SH-SY5Y (cell line): Measurements from ENCODE around the gene PALD1.

Source experiments
- GATA2 ChIP-seq: IDR thresholded peaks from 2 replicates; pipeline ENCODE4 v1.6.1; 2011; ENCODE audit warnings: mild to moderate bottlenecking, low read depth, low read length
- GATA3 ChIP-seq: IDR thresholded peaks from 2 replicates; pipeline ENCODE4 v1.6.1; 2011; ENCODE audit warnings: low read depth, mild to moderate bottlenecking, low read length, moderate library complexity

PALD1 gene

DNA sequence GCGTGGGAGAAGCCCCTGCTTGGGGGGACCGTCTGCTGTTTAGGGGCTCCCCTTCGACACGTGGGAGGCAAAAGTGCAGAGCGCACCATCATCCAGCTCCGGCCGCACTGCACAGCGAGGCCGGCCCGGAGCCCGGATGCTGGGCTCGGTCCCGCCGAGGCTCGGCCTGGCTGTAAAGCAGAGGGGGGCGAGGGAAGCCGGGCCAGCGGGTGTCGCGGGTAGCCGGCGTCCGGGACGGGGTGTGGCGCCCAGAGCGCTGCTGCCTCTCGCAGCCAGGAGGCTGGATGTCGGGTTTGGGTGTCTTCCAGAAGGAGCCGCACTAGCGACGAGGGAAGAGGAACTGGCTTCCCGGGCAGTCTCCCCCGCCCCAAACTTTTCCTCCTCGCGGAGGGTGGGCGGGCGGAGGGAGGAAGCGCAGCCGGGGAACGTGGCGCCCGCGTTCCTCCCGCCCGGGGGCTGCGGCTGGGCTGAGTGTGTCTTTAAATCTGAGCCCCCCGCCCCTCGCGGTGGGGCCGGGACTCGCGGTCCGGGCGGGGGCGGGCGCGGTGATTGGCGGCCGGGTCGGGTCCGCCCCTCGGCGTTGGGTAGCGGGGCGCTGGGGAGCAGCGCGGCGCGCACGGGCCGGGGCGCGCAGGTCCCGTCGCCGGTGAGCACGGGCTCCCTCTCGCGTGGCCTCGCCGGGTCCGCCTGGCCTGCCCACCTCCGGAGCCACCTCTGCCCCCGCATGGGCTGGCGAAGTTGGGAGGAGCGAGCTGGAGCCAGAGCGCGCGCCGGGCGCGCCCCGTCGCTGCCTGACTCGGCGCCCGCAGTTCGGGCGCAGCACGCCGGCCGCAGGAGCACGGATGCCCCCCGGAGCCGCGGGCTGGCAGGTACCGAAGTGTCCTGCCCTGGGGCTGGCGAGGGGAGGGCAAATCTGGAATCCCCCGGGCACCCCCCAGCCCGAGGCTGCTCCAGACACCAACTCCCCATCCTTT is at the start of gene PALD1:
PALD1 (plus strand) TSS at position 577 of the 974 bp plus-strand sequence. CDS start 47,185 bp downstream, outside the sequence.
- TF ChIP-seq GATA2, result no peak
- no peak for TF ChIP-seq GATA3

GRCh38 chr10:70430493-70431445 is 47.8 kb upstream of the PALD1 start:
- TF ChIP-seq GATA3 (no peak), GATA2 (no peak)

DNA sequence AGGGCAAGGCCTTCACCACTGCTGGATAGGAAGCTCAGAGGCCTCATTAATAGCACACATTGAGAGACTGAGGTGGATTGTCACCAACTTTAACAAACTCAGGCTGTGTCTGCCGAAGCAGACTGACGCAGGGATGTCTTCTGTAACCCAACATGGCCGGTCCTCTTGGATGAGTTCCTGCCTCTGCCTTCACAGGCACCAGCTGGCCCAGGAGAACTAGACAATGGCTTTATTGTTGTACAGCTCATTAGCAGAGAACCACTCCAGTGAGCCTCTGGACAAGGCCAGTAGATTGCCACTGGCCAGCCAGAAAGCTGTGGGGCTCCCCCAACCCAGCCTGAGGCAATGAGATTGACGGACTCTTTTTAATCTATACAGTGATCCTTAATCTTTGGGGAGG is 46.5 kb upstream of the PALD1 start:
- TF ChIP-seq GATA3 (no peak), GATA2 (no peak)

DNA sequence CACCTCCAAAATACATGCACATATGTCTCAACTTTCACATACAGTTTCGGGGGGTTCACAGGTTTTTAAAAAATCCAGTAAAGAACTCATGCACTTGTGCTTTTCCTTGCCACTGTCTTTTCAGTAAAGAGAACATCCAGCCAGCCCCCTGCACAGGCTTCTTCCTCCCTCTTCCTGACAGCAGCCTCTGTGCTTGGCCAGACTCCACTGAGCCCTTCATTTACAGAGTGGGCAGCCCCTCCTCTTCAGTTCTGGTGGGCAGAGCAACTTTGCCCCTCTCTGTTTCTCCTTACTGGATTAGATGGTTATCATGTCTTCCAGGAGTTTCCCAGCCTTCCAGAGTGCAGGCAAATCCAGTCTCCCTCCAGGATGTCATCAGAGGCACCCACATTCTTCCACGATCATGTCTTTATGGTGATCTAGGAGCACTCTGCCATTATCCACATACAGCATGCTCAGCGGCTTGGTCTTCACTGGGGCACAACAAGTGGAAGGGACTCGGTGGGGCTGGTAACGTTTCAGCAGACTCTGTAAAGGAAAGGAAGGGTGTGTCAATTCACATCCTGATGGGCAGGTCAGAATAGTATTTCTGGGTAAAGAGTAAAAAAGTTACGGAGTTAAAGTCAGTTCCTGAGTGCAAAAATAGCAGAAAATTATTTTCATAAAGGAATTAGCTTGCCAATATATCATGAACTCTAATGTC is 45.9 kb upstream of the PALD1 start:
- no peak for TF ChIP-seq GATA3
- TF ChIP-seq GATA2, result no peak

- TF ChIP-seq GATA2 (no peak), GATA3 (no peak)
Measured at GRCh38 chr10:70433581-70434280, 44.8 kb upstream of the PALD1 start.

DNA sequence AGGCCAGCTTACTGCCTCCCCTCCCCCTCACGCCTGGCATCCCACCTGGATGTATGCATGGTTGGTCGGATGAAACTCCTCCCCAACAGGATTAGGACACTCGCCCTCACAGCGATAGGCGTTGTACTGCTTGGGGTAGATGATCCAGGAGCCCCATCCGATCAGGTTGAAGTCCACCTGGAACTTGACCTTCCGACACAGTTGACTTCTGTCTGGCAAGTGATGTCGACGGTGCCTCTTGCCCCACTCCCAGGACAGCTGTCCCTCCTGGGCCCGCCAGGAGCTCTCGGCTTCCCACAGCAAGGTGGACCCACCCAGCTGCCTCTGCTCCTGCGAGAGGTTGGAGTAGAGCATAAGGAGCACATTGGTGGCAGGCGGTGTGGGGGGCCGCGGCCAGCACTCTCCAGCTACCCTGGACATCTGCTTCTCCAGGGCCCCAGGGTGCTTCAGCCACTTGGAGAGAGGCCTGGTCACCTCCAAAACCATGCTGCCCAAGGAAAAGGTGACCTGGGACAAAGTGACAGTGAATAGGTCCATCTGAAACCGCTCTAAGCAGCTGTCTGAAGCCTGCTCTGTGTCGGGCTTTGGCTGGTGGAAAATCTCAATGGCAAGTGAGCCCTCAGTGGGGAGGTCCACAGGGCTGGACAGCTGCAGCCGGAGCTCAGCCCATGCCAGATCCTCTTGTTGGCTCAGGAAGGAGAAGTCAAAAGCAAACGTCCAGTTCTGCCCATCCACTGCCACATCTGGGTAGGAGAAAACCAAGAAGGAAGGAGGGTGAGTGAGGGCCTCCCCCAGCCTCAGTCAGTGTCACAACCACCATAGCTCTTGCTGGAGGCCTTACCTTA is 43.1 kb upstream of the PALD1 start:
- TF ChIP-seq GATA2 (no peak), GATA3 (no peak)

DNA sequence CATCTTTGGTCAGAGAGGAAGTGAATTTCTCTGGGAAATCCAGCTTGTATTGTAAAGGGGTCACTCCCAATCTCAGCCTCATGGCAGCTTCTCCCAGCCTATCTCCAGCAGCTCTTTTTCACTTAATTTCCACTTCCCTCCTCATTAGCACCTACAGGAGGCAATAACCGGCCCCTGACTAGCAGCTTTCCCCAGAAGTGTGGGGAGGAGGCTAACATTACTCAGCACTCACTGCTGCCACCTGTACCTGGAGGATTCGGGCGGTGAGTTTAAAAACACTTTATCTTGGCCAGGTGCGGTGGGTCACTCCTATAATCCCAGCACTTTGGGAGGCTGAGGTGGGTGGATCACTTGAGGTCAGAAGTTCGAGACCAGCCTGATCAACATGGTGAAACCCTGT is 40.8 kb upstream of the PALD1 start:
- TF ChIP-seq GATA2 (no peak), GATA3 (no peak)

DNA sequence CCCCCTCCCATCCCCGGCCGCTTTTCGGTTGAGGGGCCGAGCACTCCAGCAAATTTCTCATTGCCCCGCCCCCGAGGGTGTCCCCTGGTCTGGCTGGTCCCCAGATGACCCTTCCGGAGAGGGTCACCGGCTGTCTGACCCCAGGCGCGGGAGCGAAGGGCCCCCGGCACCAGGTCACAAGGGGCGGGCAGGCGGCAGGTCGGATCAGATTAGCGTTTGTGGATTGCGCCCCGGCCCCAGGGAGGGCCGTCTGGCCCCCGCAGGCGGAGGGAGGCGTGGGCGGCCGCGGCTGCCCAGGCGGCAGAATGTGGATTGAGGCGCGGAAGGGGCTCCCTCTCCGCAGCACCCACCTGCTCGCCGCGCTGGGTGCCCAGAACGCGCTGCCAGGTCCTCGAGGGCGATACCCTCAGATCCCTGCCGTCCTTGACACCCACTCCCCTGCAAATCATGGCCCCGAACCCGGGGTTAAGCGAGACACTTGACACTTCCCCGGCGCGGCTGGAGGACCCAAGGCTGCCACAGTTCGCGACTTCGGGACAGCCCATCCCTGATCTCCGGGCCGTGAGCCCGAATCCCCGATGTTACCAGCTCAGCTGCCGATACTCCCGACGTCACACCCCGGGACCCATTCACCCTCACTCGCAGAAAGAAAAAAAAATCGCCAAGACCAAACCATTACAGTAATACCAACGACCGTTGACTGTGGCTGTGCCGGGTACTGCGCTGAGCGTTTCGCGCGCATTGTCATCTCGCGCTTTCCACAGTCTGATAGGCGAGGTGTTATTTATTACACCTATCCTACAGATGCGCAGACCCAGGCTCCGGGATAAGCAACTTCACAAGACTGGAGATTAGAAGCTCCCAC is 38.0 kb upstream of the PALD1 start:
- no peak for TF ChIP-seq GATA2
- no peak for TF ChIP-seq GATA3

DNA sequence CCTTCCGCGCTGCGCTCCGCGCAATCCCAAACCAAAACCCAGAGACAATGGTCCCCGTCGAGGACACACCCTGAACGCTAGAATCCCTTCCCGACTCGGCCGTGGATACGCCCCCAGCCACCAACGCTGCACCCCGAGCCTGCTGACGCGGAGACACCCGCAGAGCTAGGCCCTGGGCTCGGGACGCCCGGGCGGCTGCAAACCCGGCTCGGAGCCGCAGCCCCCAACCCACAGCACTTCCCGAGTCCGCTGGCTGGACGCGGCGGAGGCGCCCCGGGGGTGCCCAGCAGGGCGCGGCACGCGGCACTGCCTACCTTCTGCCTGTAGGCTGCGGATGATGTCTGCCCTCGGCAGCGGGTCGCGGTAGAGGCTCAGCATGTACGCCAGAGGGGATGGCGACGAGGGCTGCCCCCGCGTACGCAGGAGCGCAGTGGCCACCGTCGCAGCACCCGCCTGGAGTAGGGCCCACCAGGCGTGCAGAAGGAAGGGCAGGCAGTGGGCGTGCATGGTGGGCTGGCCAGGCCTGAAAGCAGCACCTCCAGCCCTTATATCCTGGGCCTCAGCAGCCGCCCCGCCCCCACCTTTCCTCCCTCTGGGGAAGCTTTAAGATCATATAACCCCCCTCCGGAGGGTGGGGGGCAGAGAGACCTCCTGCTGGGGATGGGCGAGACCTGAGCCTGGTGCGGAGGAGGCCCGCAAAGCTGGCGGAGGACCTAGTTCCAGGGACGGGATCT is 37.2 kb upstream of the PALD1 start, which contains the start of gene NODAL:
NODAL (minus strand) TSS at position 521 of the 734 bp plus-strand sequence; CDS start at position 507, 14 bp downstream.
- TF ChIP-seq GATA2 (no peak), GATA3 (no peak)

DNA sequence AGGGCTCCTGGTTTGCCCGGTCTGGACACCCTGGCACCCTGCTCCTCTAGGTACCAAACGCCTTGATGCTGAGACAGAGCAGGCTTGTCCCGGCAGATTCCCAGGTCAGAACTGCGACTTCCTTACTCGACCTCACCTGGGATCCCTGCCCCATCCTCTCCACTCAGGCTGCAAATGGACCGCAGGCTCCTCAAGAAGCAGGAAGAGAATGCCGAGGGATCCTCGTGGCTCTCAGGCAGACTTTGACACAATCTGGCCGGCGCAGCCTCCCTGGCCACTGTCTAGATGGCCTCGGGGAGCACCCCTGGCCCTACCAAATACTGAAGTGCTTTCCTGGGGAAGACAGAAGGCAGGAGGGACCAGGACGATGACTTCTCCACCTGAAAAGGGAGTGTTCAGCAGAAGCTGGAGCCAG is 36.7 kb upstream of the PALD1 start:
- TF ChIP-seq GATA3, result no peak
- TF ChIP-seq GATA2, result no peak
